HG03175 (cell line): ENCODE results near the gene ANO9.

ENCODE experiments used
- ATAC-seq: cut with Tn5 transposase; IDR thresholded peaks from one replicate; pipeline ENCODE4 v1.9.1; 2021; ENCODE audit warnings: mild to moderate bottlenecking, moderate library complexity; ENCODE audit not compliant: unreplicated experiment

The ANO9 gene

DNA sequence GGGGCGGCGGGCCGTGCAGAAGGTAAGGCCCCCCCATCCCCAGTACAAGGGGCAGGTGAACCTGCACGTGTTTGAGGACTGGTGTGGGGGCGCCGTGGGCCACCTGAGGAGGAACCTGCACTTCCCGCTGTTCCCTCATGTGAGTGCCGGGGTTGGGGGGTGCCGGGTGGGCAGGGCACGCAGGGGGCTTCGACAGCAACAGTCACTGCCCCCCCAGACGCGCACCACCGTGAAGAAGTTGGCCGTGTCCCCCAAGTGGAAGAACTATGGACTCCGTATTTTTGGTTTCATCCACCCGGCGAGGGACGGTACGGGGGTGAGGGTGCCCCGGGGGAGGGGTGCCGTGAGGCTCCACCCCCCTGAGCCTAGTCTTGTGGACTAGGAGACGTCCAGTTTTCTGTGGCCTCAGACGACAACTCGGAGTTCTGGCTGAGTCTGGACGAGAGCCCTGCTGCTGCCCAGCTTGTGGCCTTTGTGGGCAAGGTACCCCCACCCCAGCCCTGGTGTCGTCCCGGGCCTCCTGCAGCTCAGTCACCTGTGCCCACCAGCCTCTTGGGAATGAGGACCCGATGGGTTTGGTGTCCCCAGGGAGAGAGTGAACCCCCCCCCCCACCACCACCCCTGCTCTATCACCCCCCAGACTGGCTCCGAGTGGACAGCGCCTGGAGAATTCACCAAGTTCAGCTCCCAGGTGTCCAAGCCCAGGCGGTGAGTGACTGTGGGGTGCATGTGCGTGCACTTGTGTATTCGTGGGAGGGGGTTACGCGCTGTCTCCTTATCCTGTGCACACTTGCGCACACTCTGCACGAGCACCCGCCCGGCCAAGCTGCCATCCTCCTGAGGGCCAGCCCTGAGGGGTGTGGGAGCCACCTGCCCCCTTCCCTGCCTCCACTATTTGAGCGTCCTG is 68.7 kb downstream of the ANO9 start:
- ATAC-seq: no peak

DNA sequence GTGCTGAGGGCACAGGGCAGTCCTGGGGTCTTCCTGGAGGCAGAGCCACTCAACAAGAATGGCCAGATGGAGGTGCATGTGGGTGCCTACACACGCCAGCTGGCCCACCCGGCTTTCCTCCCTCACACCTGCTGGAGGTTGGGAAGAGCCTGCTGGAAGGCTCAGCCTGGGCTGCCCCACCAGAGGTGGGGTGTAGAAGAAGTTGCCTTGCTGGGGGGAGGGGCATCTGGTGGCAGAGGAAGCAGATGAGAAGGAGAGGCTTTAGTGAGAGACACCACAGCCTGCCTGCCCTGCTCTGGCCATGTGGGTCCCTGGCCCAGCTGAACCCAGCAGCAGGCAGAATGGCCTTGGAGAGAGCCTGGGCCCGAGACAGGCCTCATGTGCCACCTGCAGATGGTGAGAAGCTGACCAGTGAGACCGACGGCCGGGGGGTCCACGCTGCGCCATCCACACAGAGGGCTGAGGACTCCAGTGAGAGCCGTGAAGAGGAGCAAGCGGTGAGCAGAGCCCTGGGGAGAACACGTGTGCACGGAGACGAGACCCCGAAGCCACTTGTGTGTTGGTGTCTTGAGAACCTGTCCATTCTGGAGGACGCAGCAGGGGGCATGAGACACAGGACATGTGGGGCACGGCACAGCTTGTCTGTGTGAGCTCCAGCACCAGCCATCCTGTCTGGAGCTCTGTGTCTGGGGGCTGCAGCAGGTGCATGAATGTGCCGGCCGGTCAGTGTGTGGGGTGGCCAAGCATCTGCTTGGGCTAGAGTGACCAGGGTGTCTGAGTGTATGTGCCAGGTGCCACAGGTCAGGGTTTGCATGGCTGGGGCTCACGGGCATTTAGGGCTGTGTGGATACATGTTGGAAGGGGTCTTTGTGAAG is 69.9 kb downstream of the ANO9 start:
- no peak for ATAC-seq

DNA sequence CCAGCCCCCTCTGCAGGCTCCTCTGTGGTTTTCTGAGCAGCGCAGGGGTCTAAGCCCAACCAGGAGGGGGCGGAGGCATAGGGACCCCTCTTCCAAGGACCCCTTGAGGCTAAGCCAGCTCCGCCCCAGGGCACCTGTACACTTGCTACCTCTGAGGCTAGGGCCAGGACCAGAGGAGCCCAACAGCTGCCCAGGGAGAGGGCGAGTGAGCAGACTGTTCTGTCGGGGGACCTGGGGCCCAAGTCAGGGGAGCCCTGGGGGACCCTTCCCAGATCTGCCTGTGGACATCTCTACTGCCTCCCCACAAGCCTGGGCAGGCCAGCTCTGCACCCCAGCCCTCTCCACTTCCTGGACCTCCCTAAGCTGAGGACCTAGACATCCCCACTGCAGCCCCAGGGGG is 70.8 kb downstream of the ANO9 start:
- no peak for ATAC-seq

DNA sequence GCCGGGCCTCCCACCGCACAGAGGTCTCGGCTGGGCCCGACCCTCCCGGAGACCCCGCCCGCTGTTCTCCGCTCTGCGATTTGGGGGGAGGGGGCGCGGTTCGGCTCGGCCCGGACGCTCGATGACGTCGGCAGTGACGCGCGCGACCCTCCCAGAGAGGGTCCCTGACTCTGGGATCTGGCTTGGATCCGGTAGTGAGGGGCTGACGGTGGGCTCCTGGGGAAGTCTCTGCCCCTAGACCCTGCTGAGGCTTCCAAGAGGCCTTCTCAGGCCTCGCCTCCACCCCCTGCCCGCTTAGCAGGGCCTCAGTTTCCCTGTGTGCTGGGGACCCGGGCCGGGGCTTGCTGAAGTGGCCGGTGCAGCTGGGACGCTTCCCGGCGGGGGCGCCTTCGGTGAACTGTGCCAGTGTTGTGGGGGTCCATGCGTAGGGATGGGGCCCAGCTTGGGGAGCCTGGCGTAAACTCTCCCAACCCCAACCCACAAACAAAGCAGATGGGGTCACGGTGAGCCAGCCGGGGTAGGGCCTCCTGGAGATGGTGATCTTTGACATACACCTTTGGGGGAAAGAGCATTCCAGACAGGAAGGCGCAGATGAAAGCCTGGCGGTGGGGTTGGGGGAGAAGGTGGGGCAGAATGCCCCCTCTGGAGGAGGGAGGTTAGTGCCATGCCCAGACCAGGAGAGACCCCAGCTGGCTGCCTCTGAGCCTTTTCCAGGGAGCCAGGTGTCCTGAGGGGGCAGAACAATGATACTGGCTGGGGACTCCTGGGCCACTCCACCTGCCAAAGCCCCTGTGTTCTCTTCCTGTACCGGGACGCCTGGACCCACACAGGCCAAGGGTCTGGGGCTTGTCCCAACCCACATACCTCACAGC is 71.5 kb downstream of the ANO9 start:
- no peak for ATAC-seq

DNA sequence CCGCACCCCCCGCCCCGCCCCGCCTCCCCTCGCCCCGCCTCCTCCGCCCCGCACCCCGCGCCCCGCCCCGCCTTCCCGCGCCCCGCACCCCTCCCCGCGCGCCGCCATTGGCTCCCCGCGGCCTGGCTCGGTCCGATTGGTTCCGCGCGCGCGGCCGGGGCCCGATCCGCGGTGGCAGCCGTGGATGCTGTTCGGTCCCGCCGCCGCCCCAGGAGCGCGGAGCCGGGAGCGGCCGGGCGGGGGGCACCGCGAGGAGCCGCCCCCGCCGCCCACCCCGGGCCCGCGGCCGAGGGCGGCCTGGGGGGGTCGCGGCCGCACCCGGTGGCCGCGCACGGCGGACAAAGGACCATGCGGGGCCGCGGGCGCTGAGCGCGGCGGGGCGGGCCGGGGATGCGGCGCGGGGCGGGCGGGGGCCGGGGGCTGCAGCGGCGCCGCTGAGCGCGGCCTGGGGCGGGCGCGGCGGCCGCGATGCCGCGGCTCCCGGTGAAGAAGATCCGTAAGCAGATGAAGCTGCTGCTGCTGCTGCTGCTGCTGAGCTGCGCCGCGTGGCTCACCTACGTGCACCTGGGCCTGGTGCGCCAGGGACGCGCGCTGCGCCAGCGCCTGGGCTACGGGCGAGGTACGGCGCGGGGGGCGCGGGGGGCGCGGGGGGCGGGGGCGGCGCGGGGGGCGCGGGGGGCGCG is 72.3 kb downstream of the ANO9 start, which contains the start of gene B4GALNT4:
TSS of gene B4GALNT4 (plus strand) at position 164 of the 683 bp plus-strand sequence. CDS start at position 469, 305 bp downstream.
- no peak for ATAC-seq

DNA sequence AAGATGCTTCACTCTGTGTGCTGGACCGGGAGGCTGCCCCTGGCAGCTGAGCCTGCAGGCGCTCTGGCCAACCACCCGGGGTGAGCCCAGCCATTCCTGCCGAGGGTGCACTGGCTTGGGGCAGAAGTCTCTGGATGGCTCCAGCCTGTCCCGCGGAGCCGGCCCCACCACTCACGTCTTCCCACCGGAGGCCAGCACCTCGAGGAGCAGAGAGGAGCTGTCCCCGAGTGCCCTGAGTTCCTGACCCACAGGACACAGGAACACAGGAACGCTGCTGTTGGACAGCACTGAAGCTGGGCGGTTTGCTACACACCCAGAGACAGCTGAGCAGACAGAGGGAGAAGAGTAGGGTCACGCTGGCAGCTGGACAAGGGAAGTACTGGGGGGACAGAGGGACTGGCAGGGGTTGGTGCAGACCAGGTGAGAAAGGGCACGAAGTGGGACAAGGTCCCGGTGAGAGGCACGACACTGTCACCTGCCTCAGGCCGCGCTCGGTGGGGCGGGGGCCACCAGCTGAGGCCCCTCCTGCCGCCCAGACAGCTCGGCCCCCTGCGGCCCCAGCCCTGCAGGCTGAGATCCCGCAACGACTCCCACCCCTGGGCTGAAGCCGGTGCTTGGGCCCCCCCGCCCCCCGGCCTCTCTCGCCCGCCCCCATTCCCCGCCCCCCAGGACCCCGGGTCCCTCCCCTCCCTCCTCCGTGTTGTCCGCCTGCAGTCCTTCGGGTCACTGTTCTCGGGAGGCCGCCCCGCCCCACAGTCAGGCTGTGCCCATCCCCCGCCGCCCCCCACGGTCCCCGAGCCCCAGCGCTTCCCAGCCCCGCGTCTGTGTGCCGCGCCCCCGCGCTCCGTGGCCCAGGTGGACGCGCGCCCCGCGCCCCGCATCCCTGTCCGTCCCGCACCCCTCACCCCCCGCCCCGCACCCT is 73.1 kb downstream of the ANO9 start:
- no peak for ATAC-seq

DNA sequence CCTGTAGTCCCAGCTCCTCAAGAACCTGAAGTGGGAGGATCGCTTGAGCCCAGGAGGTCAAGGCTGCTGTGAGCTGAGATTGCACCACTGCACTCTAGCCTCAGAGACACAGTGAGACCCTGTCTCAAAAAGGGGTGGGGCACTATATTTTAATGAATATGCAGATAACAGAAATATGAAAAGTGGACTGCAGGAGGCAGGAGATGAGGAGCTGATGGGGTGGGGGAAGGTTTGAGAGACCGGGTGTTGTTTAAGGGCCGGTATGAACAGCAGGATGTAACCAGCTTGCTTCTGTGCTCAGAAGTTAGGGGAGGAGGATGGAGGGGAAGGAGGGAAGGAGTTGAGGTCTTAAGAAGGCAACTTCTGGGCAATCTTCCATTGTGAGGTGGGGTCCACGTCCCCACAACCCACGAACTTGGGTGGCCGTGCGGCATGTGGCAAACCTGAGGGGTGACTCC is 73.8 kb downstream of the ANO9 start:
- no peak for ATAC-seq
